ENCODE data around the gene DNAH17. TPM values are rescaled to one million over a fixed set of nuclear protein-coding genes. Genes with fewer than 3 reads are reported as not detected.

Gene DNAH17
- total RNA-seq, 1 experiment from 2014 or later = 0.13 TPM

GRCh38 chr17:78399028-78399692 lies 178.0 kb downstream of the DNAH17 start:
- Histone ChIP-seq H3K9me3 (ENCODE audit: control insufficient read depth, low read depth, low read length) (no peaks in the 10 kb centered on the region), H3K27ac (ENCODE audit: insufficient read length, low read depth, low read length) (no peak overlapping the region), H3K56ac (ENCODE audit: insufficient read length, low read depth, low read length) (no peak overlapping the region), H3K18ac (ENCODE audit: insufficient read length, low read depth, low read length) (no peak overlapping the region), H3K4ac (ENCODE audit: low read depth, low read length) (no peak overlapping the region), H3K79me2 (ENCODE audit: insufficient read depth, low read length) (peaks cover 4% of the 10 kb centered on the region; the same call in 1 of the 2 replicates), H3K9ac (ENCODE audit: extremely low read depth, insufficient read length, low read length) (no peak overlapping the region), H3K4me1 (ENCODE audit: insufficient read depth, low read length) (no peaks in the 10 kb centered on the region), H2BK12ac (ENCODE audit: insufficient read length, low read depth, low read length) (no peak overlapping the region), H2BK15ac (ENCODE audit: low read depth, low read length) (no peak overlapping the region), H2AK5ac (ENCODE audit: insufficient read length, low read length) (no peak overlapping the region), H2BK5ac (ENCODE audit: insufficient read length, low read length) (no peak overlapping the region), H4K20me1 (ENCODE audit: control insufficient read depth, insufficient read depth, insufficient read length) (peaks cover 5% of the 10 kb centered on the region), H4K5ac (ENCODE audit: insufficient read length, low read depth, low read length) (no peak overlapping the region), H2BK20ac (ENCODE audit: low read depth, low read length, poor library complexity, severe bottlenecking) (no peak overlapping the region), H4K91ac (ENCODE audit: insufficient read length, low read depth, low read length) (no peak overlapping the region), H3T11ph (ENCODE audit: low read length) (no peak overlapping the region), H2AFZ (ENCODE audit: low read length) (no peak overlapping the region), H3K14ac (ENCODE audit: insufficient read depth, low read length) (no peak overlapping the region), H3K27me3 (ENCODE audit: insufficient read depth, low read length) (no peaks in the 10 kb centered on the region), H3K23me2 (ENCODE audit: insufficient read length, low read depth, low read length, poor library complexity, severe bottlenecking) (no peaks in the 10 kb centered on the region), H3K4me2 (ENCODE audit: insufficient read depth, insufficient read length, low read length) (no peak overlapping the region), H3K79me1 (ENCODE audit: insufficient read depth, low read depth, low read length, poor library complexity, severe bottlenecking) (no peaks in the 10 kb centered on the region), H2BK120ac (ENCODE audit: low read depth, low read length, poor library complexity, severe bottlenecking) (no peak overlapping the region), H3K23ac (ENCODE audit: insufficient read length, low read depth, low read length) (no peak overlapping the region), H4K8ac (replicated peaks; ENCODE audit: insufficient read length, low read depth, low read length) (no peak overlapping the region)
- Mint-ChIP-seq H3K4me3 (no peak overlapping the region), H3K36me3 (ENCODE audit: insufficient read depth in 1 of 3, low read depth in 3 of 3) (peaks cover 59 to 91% (median 84%) of the 10 kb centered on the region in 3 experiments; a peak in 6 of 7 replicates), H3K4me1 (peaks cover 0 to 5% of the 10 kb centered on the region in 2 experiments; a peak in 1 of 4 replicates), H3K9me3 (no peaks in the 10 kb centered on the region), H3K27ac (peak overlapping the region in 1 of 3 experiments; percentile 49; a peak in 1 of 7 replicates), H3K27me3 (ENCODE audit: low read depth) (no peaks in the 10 kb centered on the region)
- WGBS (ENCODE audit: extremely low coverage, insufficient read length, low lambda C conversion rate) = no CpG with 5 or more reads among the region's 28 CpGs
- no peak for DNase-seq
- TF ChIP-seq CTCF (conservative IDR thresholded peaks at IDR 0.05) = no peak

Measured in H9 (cell line).